NCI-H2196 (cell line): ENCODE results near the gene CREB5.

Experiments
- DNase-seq: peaks from one replicate; lab custom pipeline; 2025; ENCODE audit not compliant: unreplicated experiment; lab: John Stamatoyannopoulos, UW

The CREB5 gene

GRCh38 chr7:28434510-28434909 is 22.2 kb downstream of the CREB5 start:
- DNase-seq, result no peak

- DNase-seq, result no peak
Observed at GRCh38 chr7:28435152-28435551, 22.8 kb downstream of the CREB5 start.

DNA sequence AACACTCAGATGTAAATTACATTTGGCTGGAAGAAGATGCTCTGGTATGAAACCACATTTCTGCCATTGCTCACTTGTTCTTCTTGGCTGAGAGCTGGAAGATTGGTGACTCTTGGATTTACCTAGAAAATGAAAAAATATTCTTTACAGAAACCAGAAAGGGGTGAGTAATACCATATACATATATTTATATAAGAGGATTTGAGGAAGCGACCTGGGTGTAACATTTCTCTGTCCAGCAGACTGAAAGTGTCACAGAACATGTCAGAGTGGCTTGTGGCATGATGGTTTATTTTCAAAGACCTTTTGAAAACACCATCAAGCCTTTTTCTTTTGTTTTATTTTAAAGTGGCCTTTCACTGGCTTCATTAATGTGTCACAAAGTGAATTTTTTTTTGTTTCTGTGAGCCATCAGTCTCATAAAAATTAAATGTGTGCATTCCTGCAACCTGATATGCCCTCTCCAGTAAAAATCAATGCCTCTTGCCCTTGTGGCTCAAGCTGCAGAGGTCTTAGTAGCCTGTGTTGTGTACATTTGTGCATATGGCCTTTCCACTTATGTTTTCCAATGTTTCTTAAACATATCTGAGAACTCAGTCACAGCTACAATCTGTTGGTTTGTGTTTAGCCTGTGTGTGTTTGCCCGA is 23.5 kb downstream of the CREB5 start:
- no peak for DNase-seq

GRCh38 chr7:28440055-28440601 is 27.8 kb downstream of the CREB5 start:
- no peak for DNase-seq

DNA sequence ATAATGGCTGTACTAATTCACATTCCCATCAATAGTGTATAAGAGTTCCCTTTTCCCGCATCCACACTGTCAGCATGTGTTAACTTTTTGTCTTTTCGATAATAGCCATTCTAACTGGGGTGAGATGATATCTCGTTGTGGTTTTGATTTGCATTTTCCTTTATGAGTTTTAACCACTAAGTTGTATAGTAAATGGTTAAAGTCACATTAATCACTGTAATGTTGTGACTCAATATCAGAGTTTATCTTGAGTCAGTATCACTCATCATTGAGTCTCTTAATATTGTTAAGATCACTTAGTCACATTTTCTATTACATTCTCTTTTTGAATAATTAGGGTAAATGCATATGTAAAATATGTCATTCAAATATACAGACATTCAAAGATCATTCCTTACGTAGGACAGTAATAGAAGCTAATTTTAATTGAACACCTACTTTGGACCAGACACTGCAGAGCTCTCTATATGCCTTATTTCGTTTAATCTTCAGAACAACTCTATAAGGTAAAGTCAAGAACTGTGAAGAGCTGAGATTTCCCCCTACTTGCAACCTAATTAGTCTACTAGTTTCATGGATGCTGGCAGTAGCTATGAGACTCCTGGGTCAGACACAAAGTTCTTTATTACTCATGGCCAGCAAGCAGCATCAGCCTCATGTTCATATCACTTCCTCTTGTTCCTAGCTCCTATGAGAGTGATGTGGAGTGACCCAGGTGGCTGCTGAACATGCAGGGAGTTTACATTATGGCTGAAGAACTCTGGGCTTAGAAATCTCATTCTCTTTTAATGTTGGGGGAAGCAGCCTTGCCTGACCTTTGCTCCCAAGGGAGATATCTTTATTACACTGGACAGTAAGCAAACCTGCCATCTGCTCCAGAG is 30.5 kb downstream of the CREB5 start:
- DNase-seq, result no peak

DNA sequence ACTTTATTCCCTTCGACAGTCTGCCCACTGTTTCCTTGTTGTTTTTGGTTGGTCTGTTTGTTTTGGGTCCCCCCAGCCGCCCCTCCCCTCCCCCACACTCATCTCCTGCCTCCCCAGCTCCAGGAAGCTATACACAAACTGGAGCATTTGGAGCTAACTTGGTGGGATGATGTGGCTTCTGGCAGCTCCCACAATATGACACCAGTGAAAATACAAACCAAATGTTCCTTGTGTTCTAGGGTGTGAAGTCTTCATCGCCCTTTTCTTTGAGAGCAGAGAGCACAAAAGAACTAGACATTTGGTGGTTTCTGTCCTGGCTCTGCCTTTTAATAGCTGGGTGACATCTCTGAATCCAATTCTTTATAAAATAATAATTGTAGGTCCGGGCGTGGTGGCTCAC is 33.8 kb downstream of the CREB5 start:
- DNase-seq, result no peak

DNA sequence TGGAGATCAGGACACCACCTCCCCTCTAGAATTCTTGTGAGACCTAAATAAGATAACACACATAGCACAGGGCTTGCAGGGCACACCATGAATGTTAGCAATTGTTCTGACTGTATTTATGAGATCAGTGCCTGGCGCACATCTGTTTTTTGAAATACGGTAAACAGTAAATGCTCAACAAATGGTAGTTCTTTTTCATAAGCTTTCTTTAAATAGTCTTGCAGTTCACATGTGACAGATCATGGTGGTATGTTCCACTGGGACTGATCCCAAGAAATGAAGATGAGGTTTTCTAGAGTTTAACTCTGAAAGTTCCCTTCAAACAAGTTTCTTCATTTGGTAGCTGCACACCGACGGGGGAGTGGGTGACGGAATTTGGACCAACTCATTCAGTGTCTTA is 34.8 kb downstream of the CREB5 start:
- DNase-seq, result no peak

- DNase-seq, result no peak
Observed at GRCh38 chr7:28448708-28449107, 36.4 kb downstream of the CREB5 start.

GRCh38 chr7:28452681-28453080 is 40.4 kb downstream of the CREB5 start:
- no peak for DNase-seq

- no peak for DNase-seq
Observed at GRCh38 chr7:28455486-28455885, 43.2 kb downstream of the CREB5 start.

DNA sequence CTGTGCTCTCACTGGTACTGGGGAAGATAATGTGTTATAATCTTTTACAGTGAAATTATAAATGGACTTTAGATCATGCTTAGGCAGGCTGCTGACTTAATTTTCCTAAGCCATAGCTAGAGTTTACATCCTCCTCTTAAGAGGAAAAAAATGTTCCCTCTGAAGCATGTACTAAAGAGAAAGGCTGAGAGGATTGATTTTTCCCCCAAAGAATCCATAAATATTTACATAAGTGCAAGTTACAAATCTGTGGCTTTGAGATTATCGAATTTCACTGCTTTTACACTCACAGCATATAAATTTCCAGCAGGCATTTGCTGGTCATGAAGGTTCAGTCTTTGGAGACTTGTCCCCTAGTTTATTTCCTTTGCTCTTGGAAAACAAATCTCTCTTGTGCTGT is 43.7 kb downstream of the CREB5 start:
- no peak for DNase-seq

GRCh38 chr7:28458732-28459131 is 46.4 kb downstream of the CREB5 start:
- DNase-seq, result no peak

GRCh38 chr7:28459306-28459705 is 47.0 kb downstream of the CREB5 start:
- no peak for DNase-seq

GRCh38 chr7:28465697-28466096 is 53.4 kb downstream of the CREB5 start:
- no peak for DNase-seq

DNA sequence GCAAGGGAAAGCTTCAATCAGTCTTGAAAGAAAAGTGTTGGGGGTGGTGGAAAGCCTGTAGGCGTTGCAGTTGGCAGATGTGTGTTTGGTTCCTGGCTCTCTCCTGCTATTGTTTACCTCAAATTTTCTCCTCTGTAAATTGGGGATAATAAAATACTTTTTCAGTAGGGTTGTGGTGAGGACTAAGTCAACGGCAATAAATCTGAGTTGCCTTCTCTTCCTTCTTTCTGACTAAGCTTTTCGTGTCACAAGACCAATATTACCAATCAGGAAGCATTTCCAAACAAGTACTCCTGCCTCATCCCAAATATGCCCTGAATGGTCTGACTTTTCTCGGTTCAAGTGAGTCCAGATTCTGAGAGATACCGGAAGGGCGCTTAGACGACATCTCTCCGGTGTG is 54.0 kb downstream of the CREB5 start:
- no peak for DNase-seq

DNA sequence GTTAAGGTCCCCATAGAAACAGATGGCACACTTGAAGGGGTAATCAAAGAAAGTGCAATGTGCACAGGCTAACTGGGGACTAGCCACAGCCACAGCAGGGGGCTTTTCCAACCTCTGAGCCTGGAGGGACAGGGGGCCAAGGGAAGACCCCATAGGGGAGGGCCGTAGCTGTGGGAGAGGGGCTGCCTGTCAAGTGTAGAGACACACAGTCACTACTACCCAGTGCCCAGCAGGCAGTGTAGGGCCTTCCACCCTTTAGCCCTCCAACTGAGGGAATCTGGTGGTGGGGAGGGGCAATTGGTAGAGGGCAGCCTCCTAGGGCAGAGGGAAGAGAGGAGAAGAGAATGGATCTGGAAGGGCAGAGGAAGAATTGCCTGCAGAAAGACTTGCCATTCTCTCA is 54.6 kb downstream of the CREB5 start:
- DNase-seq, result no peak

- no peak for DNase-seq
Observed at GRCh38 chr7:28469562-28469961, 57.2 kb downstream of the CREB5 start.

GRCh38 chr7:28470344-28470743 is 58.0 kb downstream of the CREB5 start:
- DNase-seq, result no peak

DNA sequence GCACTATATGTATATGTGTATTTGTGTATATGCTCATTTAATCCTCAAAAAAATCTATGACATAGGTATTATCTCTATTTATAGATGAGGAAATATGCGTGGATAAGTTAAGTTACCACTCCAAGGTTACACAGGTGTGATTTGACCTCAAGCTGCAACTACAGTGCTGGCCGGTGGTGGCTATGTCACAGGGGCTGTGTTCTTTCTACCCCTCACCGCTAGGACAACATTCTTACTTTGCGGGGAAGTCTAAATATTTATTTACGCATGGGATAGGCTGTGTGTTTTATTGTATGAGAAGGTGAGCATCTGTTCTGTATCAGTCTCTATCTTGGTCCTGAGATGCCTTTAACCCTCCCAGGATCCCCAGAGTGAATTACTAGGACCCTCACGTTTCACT is 60.0 kb downstream of the CREB5 start:
- DNase-seq, result no peak

GRCh38 chr7:28473571-28474281 is 61.4 kb downstream of the CREB5 start:
- no peak for DNase-seq

- no peak for DNase-seq
Observed at GRCh38 chr7:28474282-28474638, 61.9 kb downstream of the CREB5 start.

DNA sequence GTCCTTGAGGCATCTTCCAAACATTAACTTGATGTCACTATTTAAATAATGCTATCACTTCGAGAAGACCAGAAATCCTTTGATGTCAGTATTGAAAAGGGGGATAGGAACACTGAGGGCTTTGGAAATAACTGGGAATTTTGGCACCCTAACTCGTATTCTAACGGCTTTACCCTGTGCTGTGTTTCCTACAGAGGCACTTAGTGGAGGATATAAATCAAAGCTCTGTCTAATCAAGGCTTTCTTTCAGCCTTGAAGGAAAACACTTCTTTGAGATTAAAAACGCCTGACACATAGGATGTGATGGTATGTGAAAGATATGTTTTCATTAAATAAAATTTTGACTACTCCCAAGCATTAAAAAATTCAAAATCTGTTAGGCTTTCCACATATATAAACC is 62.3 kb downstream of the CREB5 start:
- no peak for DNase-seq
